ENCODE results near the gene PIAS1.

The PIAS1 gene

DNA sequence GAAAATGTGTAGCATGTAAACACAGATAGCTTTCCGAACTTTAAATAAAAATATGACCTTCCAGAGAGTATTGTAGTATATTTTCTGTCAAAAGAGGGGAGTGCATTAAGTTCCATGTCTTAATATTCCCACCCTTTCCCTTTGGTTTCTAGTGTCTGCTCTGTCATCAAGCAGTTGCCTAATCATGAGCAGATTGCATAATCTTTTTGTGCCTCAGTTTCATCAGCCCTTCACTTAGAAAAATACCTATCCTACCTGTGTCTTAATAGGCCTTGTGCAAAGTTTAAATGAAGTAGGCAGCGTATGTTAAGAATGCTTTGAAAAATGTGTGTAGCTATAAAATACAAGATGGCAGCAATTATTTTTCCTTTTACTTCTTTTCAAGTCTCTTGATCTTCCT lies 98.2 kb downstream of the PIAS1 start:
- TF ChIP-seq, protein P1, sequence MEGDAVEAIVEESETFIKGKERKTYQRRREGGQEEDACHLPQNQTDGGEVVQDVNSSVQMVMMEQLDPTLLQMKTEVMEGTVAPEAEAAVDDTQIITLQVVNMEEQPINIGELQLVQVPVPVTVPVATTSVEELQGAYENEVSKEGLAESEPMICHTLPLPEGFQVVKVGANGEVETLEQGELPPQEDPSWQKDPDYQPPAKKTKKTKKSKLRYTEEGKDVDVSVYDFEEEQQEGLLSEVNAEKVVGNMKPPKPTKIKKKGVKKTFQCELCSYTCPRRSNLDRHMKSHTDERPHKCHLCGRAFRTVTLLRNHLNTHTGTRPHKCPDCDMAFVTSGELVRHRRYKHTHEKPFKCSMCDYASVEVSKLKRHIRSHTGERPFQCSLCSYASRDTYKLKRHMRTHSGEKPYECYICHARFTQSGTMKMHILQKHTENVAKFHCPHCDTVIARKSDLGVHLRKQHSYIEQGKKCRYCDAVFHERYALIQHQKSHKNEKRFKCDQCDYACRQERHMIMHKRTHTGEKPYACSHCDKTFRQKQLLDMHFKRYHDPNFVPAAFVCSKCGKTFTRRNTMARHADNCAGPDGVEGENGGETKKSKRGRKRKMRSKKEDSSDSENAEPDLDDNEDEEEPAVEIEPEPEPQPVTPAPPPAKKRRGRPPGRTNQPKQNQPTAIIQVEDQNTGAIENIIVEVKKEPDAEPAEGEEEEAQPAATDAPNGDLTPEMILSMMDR (IDR thresholded peaks at IDR 0.05) = no peak

DNA sequence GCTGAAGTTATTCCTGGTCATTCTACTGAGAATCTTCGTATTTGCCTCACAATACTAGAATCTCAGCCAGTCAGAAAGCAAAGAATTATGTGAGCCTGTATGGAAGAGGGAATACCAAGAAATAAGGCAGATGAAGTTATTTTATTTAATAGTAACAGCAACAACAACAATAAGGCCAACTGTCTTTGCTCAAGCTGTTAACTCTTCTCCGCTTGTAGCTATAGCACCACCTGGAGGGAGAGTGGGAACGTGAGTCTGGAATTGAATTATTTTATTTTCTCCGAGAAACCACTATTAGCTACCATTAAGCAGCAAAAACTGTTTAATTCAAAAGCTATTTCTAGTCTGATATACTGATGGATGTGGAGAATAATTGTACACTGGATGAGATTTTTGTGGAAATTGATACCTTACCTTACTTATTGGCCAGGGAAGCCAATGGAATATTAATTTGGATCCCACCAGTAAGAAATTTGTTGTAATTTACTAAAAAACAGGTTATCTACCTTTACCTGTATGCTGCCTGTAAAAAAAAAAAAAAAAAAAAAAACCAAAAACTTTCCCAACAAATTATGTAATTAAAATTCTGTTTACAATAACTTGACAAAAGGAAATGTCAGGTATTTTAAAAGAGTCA lies 100.9 kb downstream of the PIAS1 start:
- TF ChIP-seq, protein P1 (IDR thresholded peaks at IDR 0.05) = peak; percentile 80

DNA sequence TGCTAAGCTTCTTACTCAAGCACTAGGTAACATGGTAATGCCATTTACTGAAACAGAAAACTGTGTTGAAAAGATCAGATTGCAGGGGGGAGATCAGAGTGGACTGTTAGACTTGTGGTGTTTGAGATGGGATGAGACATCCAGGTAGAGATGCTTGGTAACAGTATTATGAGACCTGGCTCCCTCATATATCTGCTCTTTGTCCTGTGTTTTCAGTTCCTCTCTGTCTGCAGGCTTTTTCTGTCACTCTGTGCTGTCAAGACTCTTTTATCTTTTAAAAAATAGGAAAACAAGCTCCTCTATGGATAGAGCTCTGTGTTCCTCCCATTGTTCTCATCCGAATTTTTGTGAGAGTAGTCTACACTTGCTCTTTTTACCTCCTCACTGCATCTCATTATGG lies 103.0 kb downstream of the PIAS1 start:
- TF ChIP-seq, protein P1 (IDR thresholded peaks at IDR 0.05) = no peak

DNA sequence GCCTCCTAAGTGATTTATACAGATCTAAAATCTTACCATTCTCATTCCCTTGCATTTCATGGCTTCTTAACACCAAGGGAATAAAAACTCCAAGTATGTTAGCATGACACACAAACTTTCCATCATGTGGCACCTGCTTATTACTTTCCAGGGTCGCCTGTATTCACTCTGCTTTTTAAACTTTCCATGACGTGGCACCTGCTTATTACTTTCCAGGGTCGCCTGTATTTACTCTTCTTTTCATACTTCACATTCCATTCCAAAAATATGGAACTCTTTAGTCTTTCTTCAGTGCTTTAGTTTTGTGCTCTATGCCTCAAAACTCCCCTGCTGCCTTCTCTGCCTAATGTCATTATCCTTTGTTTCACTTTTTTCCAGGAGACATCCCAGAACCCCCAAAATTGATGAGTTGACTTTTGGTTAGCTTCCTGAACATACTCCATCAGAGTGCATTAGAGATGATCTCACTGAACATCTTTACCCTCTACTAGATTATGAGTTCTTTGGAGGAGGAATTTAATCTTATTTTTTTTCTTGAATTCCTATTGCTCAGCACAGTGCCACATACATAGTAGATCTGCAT lies 104.0 kb downstream of the PIAS1 start:
- TF ChIP-seq, protein P1 (IDR thresholded peaks at IDR 0.05) = no peak

DNA sequence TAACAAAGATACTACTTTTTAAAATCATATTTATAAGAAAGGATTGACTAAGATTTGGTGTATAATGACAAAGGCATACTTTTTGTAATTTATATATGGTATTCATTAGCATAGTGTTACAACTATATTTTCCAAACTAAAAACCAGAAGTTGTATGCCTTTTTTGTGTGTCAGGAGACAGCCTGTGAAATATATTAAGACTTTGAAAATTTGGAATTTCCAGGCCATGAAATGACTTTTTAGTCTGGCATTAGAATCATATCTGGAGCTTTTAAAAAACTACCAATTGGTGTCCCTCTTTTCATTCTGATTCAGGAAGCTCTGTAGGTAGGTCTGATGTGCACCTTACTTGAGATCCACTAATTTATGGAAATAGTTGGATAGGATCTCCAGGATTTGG lies 109.1 kb downstream of the PIAS1 start:
- TF ChIP-seq, protein P1 (IDR thresholded peaks at IDR 0.05) = no peak

DNA sequence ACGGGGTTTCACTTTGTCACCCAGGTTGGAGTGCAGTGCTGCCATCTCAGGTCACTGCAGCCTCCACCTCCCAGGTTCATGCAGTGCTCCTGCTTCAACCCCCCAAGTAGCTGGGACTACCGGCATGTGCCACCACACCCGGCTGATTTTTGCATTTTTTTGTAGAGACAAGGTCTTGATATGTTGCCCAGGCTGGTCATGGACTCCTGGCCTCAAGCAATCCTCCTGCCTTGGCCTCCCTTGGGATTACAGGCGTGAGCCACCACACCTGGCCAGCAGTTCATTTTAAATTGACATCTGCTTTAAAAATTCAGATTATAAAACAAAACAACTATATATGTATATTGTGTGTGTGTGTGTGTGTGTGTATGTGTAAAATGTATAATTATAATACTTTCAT lies 112.7 kb downstream of the PIAS1 start:
- TF ChIP-seq, protein P1 (IDR thresholded peaks at IDR 0.05) = no peak

DNA sequence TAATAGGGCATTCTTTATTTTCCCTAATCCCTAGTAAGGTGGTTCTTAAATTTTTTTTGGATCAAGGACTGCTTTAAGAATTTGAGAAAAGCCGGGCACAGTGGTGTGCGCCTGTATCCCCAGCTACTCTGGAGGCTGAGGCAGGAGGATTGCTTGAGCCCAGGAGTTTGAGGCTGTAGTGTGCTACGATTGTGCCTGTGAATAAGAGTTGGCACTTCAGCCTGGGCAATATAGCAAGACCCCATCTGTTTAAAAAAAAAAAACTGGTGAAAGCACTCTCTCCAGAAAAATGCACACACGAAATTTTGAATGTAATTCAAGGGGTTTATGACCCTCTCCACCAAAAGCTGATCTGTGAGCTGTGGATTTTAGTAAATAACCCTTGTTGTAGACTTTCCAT lies 119.0 kb downstream of the PIAS1 start:
- TF ChIP-seq, protein P1 (IDR thresholded peaks at IDR 0.05) = no peak
